Measurements from ENCODE around the gene AGFG2.
"Not testable (repeated sequence)": the region's sequence is repeated elsewhere in the genome, so short reads cannot be mapped to it uniquely, and the experiment has no call there.

AGFG2 gene

DNA sequence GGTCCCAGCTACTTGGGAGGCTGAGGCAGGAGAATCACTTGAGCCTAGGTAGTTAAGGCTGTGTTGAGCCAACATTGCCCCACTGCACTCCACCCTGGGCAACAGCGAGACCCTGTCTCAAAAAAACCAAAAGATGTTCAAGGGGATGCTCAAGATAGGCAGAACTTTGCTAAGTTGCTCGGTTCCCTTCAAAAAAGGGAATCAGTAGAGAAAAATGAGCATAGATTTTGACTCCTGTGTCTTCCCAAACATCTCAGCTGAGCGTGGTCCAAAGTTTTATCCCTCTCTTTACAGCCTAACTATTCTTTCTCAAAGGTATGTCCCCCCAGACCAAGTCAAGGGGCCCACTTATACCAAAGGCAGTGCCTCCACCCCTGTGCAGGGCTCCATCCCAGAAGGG, 14.0 kb downstream of the AGFG2 start:
- peaks cover 5% of the 10 kb centered on the region for H3K36me3 ChIP-seq (ENCODE audit: insufficient read depth, low read length)
- H3K9ac ChIP-seq (ENCODE audit: low read depth, low read length): no peak overlapping the region
- H3K9me3 ChIP-seq (ENCODE audit: control insufficient read depth, insufficient read depth, low read length): no peaks in the 10 kb centered on the region
- H3K4me1 ChIP-seq (ENCODE audit: insufficient read depth, low read length): no peaks in the 10 kb centered on the region

DNA sequence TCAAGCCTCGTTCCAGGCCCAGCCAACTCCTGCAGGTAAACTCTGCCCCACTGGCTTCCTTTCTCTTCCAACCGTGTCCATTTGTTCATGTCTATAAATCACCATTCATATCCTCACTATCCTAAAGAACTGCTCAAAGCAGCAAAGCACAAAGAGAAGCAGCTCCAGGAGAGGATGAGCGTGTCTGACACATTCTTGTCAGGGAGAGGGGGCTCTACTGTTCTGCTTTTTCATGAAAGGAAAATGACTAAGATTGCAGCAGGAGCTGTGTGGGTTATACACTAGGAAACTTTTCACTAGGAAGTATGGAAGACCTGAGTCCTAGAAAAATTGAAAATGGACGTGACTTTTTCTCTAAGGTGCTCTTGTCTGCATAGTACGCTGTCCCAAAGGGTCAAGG, 16.7 kb downstream of the AGFG2 start:
- no peak overlapping the region for H3K9ac ChIP-seq (ENCODE audit: low read depth, low read length)

DNA sequence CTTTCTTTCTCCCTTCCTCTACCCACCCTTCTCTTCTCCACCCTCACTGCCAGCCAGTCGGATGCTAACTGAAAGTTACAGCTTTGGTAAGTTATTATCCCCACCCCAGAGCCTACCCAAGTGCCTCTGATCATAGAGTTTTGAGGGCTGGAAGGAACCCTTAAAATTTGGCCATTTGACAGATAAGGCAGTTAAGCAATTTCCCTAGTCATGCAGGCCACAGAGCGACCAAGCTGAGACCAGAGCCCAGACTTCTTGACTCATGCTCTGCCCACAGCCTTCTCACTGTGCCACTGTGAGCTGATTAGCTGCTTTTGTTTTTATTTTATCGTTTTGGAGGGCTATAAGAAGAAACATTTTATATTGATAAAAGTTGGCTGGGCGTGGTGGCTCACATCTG, 17.5 kb downstream of the AGFG2 start:
- no peaks in the 10 kb centered on the region for H3K4me1 ChIP-seq (ENCODE audit: insufficient read depth, low read length)
- H3K9ac ChIP-seq (ENCODE audit: low read depth, low read length): no peak overlapping the region
- H3K36me3 ChIP-seq (ENCODE audit: insufficient read depth, low read length): peaks cover 5% of the 10 kb centered on the region
- no peaks in the 10 kb centered on the region for H3K9me3 ChIP-seq (ENCODE audit: control insufficient read depth, insufficient read depth, low read length)

More for the DNA sequence above, 16.7 kb downstream of the AGFG2 start:
- Histone ChIP-seq H3K4me1 (ENCODE audit: insufficient read depth, low read length) (no peaks in the 10 kb centered on the region), H3K36me3 (ENCODE audit: insufficient read depth, low read length) (peaks cover 5% of the 10 kb centered on the region), H3K9me3 (ENCODE audit: control insufficient read depth, insufficient read depth, low read length) (no peaks in the 10 kb centered on the region)

DNA sequence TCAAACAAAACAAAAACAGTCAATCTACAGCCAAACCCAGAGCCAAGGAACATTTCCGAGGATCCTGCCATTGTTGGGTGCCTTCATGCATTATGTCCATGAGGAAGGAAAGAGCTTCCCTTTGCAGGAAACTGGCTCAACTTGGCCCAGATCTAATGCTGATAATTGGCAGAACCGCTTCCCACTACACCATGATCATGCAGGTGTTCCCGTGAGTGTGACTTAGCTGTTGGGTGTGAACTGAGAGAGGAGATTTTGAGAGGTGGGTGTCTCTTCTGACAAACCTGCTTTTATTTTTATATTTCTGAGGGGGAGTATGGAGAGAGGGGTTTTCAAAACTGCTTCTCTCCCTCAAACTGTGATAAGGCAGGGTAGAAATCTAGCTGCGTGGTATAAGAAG, 20.1 kb downstream of the AGFG2 start:
- Histone ChIP-seq H3K9me3 (ENCODE audit: control insufficient read depth, insufficient read depth, low read length) (no peaks in the 10 kb centered on the region), H3K36me3 (ENCODE audit: insufficient read depth, low read length) (no peaks in the 10 kb centered on the region), H3K9ac (ENCODE audit: low read depth, low read length) (no peak overlapping the region), H3K4me1 (ENCODE audit: insufficient read depth, low read length) (no peaks in the 10 kb centered on the region)

DNA sequence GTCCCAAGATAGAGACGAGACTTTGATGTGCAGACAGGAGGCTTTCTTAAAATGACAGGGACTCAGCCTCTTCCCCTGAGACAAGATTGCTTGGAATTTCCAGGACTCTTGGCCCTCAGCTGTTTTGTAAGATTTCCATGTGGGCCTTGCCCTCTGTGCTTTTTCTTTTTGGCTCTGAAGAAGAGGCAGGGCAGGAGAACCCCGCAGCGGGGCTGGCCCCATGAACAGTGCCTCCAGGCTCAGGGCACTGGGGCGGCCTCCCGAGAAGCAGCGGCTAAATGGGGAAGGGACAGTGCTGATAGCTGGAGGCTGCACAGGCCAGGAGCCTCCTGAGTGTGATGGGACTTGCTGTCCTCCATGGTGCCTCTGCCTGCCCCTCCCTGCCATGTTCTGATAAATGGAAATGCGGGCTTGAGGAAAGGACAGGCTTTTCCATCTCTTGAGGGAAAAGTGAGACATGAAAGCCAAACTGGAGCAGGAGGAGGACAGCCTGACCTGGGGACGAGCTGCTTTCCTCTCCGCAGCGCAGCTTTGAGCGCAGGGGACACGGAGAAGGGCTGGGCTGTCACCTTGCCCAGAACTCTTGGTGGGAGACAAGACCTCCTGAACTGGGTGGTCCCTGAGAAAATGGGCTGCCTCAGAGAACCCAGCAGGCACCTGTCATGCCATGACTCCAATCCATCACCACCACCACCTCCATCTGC, 22.6 kb downstream of the AGFG2 start:
- Histone ChIP-seq H3K9me3 (ENCODE audit: control insufficient read depth, insufficient read depth, low read length) (no peaks in the 10 kb centered on the region), H3K4me1 (ENCODE audit: insufficient read depth, low read length) (no peaks in the 10 kb centered on the region; the same call in 1 of the 2 replicates), H3K36me3 (ENCODE audit: insufficient read depth, low read length) (no peaks in the 10 kb centered on the region), H3K9ac (ENCODE audit: low read depth, low read length) (no peak overlapping the region)

DNA sequence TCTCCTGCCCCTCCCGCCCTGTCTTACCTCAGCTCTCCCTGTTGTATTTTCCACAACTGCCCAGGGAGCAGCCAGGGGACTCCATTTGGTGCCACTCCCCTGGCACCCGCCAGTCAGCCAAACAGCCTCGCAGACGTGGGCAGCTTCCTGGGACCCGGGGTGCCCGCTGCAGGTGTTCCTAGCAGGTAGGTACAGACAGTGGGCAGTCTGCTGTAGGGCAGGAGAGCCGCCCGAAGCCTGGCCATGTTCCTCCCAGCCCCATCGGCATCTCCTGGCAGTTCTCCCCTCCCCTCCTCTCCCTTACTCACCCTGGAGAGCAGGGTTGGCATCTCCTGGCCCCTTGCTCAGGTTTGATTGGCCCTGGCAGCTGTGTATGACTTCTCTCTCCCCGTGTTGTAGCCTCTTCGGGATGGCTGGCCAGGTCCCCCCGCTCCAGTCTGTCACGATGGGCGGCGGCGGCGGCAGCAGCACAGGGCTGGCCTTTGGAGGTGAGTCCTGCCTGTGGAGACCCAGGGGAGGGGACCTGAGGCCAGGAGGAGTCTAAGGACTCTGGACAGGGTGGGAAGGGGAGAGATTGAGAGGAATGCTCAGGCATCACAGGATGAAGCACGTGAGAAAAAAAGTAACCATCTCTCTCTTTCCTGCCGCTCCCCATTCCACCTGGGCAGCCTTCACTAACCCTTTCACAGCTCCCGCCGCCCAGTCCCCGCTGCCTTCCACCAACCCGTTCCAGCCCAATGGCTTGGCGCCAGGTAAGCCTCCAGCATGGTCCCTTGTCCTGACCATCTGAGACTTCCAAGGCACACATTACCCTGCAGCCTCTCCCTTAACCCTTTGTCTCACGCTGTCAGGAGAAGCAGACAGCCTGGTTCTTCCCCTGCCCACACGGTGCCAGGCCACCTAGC, 23.4 kb downstream of the AGFG2 start:
- Histone ChIP-seq H3K4me1 (ENCODE audit: insufficient read depth, low read length) (peaks cover 4% of the 10 kb centered on the region), H3K9me3 (ENCODE audit: control insufficient read depth, insufficient read depth, low read length) (no peaks in the 10 kb centered on the region), H3K9ac (ENCODE audit: low read depth, low read length) (no peak overlapping the region), H3K36me3 (ENCODE audit: insufficient read depth, low read length) (no peaks in the 10 kb centered on the region)

DNA sequence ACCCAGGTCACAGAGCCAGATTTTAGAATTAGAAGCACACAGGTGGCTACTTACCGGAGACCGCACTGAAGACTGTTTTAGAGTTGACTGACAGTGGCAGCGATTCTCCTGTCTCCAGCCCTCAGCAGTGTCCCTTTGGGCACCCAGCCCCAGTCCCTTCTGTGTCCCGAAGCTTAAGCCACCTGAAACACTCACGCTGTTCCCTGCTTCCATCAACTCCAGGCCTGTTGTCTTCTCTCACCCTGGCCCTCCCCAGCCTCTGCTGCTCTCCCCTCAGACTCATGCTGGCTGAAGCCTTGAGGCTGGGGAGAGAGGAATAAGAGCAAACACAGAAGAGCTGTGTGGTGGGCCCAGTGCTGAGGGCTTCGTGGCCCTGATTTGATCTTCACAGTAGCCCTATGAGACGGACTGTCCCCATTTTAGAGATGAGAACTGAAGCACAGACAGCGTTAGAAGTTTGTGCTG, 24.1 kb downstream of the AGFG2 start:
- H3K4me1 ChIP-seq (ENCODE audit: insufficient read depth, low read length): peaks cover 5% of the 10 kb centered on the region
- no peak overlapping the region for H3K9ac ChIP-seq (ENCODE audit: low read depth, low read length)
- H3K36me3 ChIP-seq (ENCODE audit: insufficient read depth, low read length): no peaks in the 10 kb centered on the region
- H3K9me3 ChIP-seq (ENCODE audit: control insufficient read depth, insufficient read depth, low read length): no peaks in the 10 kb centered on the region

DNA sequence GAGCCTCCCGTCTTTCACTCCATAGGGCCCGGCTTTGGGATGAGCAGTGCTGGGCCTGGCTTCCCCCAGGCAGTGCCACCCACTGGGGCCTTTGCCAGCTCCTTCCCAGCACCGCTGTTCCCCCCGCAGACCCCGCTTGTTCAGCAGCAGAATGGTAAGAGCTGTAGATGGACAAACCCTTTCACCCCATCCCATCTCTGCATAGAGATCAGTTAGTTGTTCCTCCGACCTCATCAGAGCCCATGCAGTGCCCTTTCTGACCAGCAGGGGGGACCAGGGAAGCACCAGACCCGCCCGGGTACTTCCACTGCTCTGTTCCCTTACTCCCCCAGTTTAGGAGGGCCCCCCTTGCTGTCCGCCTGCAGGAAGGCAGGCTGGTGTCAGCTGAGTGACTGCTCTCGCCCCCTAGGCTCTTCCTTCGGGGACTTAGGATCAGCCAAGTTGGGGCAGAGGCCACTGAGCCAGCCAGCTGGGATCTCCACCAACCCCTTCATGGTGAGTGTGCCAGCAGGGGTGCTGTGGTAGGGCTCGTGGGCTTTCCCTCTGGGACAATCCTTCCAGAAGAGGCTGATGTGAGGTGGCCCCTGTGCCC, 24.9 kb downstream of the AGFG2 start:
- Histone ChIP-seq H3K9ac (ENCODE audit: low read depth, low read length) (no peak overlapping the region), H3K4me1 (ENCODE audit: insufficient read depth, low read length) (peaks cover 7% of the 10 kb centered on the region), H3K36me3 (ENCODE audit: insufficient read depth, low read length) (no peaks in the 10 kb centered on the region), H3K9me3 (ENCODE audit: control insufficient read depth, insufficient read depth, low read length) (no peaks in the 10 kb centered on the region)

DNA sequence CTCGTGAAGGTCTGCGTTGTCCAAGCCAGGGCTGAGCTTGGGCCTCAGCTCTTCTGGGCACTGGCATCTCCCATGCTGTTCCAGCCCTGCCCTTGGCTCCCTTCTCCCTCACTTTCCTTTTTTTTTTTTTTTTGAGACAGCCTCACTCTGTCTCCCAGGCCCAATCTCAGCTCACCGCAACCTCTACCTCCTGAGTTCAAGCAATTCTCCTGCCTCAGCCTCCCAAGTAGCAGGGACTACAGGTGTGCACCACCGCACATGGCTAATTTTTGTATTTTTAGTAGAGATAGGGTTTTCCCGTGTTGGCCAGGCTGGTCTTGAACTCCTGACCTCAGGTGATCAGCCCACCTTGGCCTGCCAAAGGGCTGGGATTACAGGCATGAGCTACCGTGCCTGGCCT, 25.4 kb downstream of the AGFG2 start:
- peaks cover 12% of the 10 kb centered on the region for H3K4me1 ChIP-seq (ENCODE audit: insufficient read depth, low read length)
- not testable (repeated sequence) for H3K36me3 ChIP-seq (ENCODE audit: insufficient read depth, low read length); H3K9me3 ChIP-seq (ENCODE audit: control insufficient read depth, insufficient read depth, low read length); H3K9ac ChIP-seq (ENCODE audit: low read depth, low read length)

DNA sequence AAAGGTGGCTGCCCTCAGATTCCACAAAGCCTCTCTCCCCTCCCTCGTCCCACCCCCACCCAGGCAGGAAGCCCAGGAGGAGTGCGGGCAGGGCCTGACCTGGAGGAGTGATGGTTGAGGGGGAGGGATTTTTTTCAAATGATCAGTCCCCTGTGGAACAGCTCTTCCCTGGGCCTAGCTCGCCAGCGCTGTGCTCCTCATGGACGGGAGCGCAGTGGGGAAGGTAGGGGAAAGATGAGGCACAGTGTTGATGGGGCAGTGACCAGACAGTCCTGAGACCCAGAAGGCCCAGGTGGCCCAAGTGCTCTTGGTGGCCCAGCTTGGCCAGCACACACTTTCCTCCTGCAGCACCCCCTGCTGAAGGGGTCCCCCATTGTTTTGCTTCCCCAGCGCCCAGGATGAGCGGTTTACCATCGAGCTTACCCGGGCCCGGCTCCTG, 26.1 kb downstream of the AGFG2 start:
- Histone ChIP-seq H3K4me1 (ENCODE audit: insufficient read depth, low read length) (peaks cover 12% of the 10 kb centered on the region), H3K9me3 (ENCODE audit: control insufficient read depth, insufficient read depth, low read length) (no peaks in the 10 kb centered on the region), H3K9ac (ENCODE audit: low read depth, low read length) (no peak overlapping the region), H3K36me3 (ENCODE audit: insufficient read depth, low read length) (no peaks in the 10 kb centered on the region)

DNA sequence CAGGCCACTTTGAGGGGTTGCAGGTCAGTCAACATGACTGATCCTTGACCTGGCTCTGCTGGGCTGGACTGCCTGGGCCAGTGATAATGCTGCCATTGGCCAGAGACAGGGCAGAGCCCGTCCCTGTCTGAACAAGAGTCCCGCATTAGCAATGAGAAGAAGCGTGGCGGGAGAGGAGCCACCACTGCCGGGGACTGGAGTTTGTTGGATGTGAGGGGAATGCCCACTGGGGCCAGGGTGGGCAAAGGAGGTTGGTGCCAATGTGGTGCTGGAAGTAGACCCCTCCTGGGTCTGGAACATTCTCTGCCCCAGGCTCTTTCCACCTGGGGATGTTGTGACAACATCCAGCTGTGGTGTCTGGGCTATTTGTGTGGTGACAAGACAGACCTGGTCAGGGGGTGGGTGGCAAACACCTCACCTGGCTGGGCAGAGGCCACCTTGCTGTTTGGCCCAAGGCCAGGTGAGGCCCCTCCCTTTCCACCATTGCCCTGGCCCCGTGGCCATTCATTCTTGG, 27.1 kb downstream of the AGFG2 start:
- H3K9me3 ChIP-seq (ENCODE audit: control insufficient read depth, insufficient read depth, low read length): no peaks in the 10 kb centered on the region
- H3K36me3 ChIP-seq (ENCODE audit: insufficient read depth, low read length): no peaks in the 10 kb centered on the region
- H3K4me1 ChIP-seq (ENCODE audit: insufficient read depth, low read length): peaks cover 12% of the 10 kb centered on the region
- H3K9ac ChIP-seq (ENCODE audit: low read depth, low read length): no peak overlapping the region

DNA sequence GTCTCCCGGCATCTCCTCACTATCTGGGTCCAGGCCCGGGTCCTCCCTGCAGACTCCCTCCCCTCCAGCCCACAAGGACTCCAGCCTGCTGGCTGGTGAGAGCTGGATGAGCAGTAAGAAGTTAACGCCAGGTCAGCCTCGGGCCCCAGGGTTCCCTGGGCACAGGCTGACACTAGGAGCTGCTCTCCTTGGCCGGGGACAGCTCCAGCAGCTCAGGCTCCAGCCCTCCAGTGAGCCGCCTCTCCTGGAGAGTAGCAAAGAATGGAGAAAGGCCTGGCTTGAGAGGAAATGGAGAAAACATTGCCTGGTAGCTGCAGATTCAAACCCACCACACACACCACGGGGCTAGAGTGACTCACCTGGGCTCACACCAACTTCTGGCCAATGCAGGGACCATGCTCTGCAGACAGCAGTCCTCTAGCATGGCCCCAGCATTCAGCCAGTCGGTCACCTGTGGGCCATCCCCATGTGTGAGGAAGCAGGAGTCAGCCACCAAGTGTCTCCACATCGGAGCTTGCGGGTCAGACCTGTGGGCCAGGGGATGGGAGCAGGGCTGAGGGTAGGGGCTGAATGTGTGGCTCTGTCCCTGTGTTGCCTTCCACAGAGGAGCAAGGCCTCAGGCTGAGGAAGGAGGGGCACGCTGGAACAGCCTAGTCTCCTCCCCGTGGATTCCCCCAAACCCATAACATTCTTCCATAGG, 28.2 kb downstream of the AGFG2 start:
- Histone ChIP-seq H3K9ac (ENCODE audit: low read depth, low read length) (no peak overlapping the region), H3K9me3 (ENCODE audit: control insufficient read depth, insufficient read depth, low read length) (no peaks in the 10 kb centered on the region), H3K4me1 (ENCODE audit: insufficient read depth, low read length) (peaks cover 18% of the 10 kb centered on the region), H3K36me3 (ENCODE audit: insufficient read depth, low read length) (no peaks in the 10 kb centered on the region)

DNA sequence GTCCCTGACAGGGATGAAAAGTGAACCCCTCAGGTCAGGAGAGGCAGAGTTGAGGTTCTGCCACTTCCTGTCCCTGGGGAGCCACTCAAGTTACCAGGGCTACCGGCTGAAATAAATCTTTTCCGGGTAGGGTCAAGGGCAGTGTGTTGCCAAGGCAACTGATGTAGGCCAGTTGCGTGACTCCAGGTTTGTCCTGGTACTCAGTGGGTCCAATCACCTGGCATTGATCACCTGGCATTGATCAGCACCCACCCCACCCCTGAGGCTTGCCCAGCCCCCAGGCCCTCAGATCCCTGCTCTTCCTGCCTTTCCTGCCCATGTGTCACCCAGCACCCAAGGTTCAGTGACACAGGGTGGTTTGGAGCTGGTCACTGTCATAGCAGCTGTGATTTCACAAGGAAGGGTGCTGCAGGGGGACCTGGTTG, 28.8 kb downstream of the AGFG2 start:
- Histone ChIP-seq H3K9ac (ENCODE audit: low read depth, low read length) (no peak overlapping the region), H3K36me3 (ENCODE audit: insufficient read depth, low read length) (no peaks in the 10 kb centered on the region), H3K9me3 (ENCODE audit: control insufficient read depth, insufficient read depth, low read length) (no peaks in the 10 kb centered on the region), H3K4me1 (ENCODE audit: insufficient read depth, low read length) (peaks cover 22% of the 10 kb centered on the region)

All from ES-I3 (cell line).